A673 (cell line): ENCODE measurements around the gene CACYBP. TPM values are rescaled to one million over a fixed set of nuclear protein-coding genes. Genes with fewer than 3 reads are reported as not detected.

Source experiments
- BruUV-seq: library from RNA; stranded (reverse); fragments of 400-500 nt; replicated peaks from 2 replicates; lab custom pipeline; 2021; lab: Mats Ljungman, UMichigan
- CTCF ChIA-PET: fragments of 300-600 bp; sonication (Branson Sonifier 250); formaldehyde crosslinking; loops from one replicate; lab custom pipeline; 2022; ENCODE audit warnings: antibody characterized with exemption; lab: Charles Lee
- POLR2A ChIA-PET: fragments of 300-600 bp; sonication (Branson Sonifier 250); formaldehyde crosslinking; loops from one replicate; lab custom pipeline; 2022; ENCODE audit warnings: antibody characterized with exemption; ENCODE audit not compliant: low non-redundant PET; lab: Charles Lee
- DNase-seq: peaks from one replicate; pipeline ENCODE4 v3.0.0-alpha.2; 2015; ENCODE audit warnings: low spot score
- H3K27ac ChIP-seq: fragments of 200-600 bp; sonication (generic); 2 replicates; pipeline ENCODE4 v1.5.1; 2016; ENCODE audit warnings: mixed run types, low read depth, mild to moderate bottlenecking, mixed read lengths, antibody characterized with exemption, low read length; ENCODE audit not compliant: poor library complexity, severe bottlenecking
- H3K27me3 ChIP-seq: fragments of 200-600 bp; sonication (generic); replicated peaks from 2 replicates; pipeline ENCODE4 v1.6.1; 2017; ENCODE audit warnings: mixed run types, low read depth, mild to moderate bottlenecking, mixed read lengths, antibody characterized with exemption, low read length; ENCODE audit not compliant: insufficient read depth, poor library complexity
- H3K36me3 ChIP-seq: fragments of 200-600 bp; sonication (generic); 2 replicates; pipeline ENCODE4 v1.6.1; 2016; ENCODE audit warnings: mixed run types, mild to moderate bottlenecking, mixed read lengths, antibody characterized with exemption, low read length; ENCODE audit not compliant: insufficient read depth, poor library complexity, severe bottlenecking
- H3K4me1 ChIP-seq: fragments of 200-600 bp; sonication (generic); 2 replicates; pipeline ENCODE4 v1.6.1; 2017; ENCODE audit warnings: mixed run types, mild to moderate bottlenecking, mixed read lengths, antibody characterized with exemption, low read length; ENCODE audit not compliant: insufficient read depth, poor library complexity, severe bottlenecking
- H3K4me3 ChIP-seq: fragments of 200-600 bp; sonication (generic); 2 replicates; pipeline ENCODE4 v1.5.1; 2016; ENCODE audit warnings: low read depth, mixed run types, mild to moderate bottlenecking, mixed read lengths, low read length; ENCODE audit not compliant: poor library complexity, severe bottlenecking
- H3K9me3 ChIP-seq: fragments of 200-600 bp; sonication (generic); 2 replicates; pipeline ENCODE4 v1.6.1; 2016; ENCODE audit warnings: mixed run types, low read depth, mild to moderate bottlenecking, mixed read lengths, antibody characterized with exemption, low read length; ENCODE audit not compliant: poor library complexity, severe bottlenecking
- CTCF ChIP-seq: fragments of 300-800, 200-600 bp; sonication (generic); conservative IDR thresholded peaks from 2 replicates; pipeline ENCODE4 v1.5.1; 2017; ENCODE audit warnings: low read depth, mild to moderate bottlenecking, antibody characterized with exemption, low read length, moderate library complexity, mixed read lengths
- EZH2 ChIP-seq: fragments of 200-600 bp; sonication (generic); IDR thresholded peaks from 2 replicates; pipeline ENCODE4 v1.6.1; 2017; ENCODE audit warnings: borderline replicate concordance, low read depth, mild to moderate bottlenecking, mixed read lengths, antibody characterized with exemption, low read length; ENCODE audit not compliant: poor library complexity, severe bottlenecking
- intact Hi-C: fragments of 100-400 bp; cut with micrococcal nuclease; formaldehyde crosslinking; loops from one replicate; pipeline ENCODE4 v1.10.0; 2022; ENCODE audit not compliant: unreplicated experiment
- total RNA-seq: library from RNA; stranded (reverse); gene quantifications from 2 replicates; pipeline ENCODE4 v1.2.3, GENCODE V29; 2021

The CACYBP gene
- total RNA-seq, 1 experiment from 2014 or later, result 307 TPM

- H3K4me3 ChIP-seq, result no peak overlapping the region
- H3K36me3 ChIP-seq, result no peaks in the 10 kb centered on the region
- ChIA-PET POLR2A (no interaction called here), CTCF (no interaction called here)
- no peaks in the 10 kb centered on the region for H3K9me3 ChIP-seq
- DNase-seq, result no peak
- BruUV-seq, result no TSS peak
- TF ChIP-seq CTCF, result no peak
- no peak for TF ChIP-seq EZH2
- H3K4me1 ChIP-seq, result no peaks in the 10 kb centered on the region
- no peak overlapping the region for H3K27ac ChIP-seq
- intact Hi-C loops, result loop anchor here (5.0 kb wide), 1 partner anchor 893 kb away; no protein-coding TSS in a partner anchor
- peaks cover under 1% of the 10 kb centered on the region for H3K27me3 ChIP-seq
Observed at GRCh38 chr1:175054736-175055135, 55.0 kb downstream of the CACYBP start.

Other genes starting within 250 kb of the CACYBP start
- 39.6 and 40.1 TPM in 2 replicates for gene MRPS14, start 23.5 kb downstream of the CACYBP start, total RNA-seq
- gene TNN, start 67.9 kb downstream of the CACYBP start, total RNA-seq, result 0.09 TPM in 1 of 2 replicates, not detected in the other
- not detected in 2 replicates for gene KIAA0040, start 192.8 kb downstream of the CACYBP start, total RNA-seq